Measurements from ENCODE around the gene MARS1.
"Not testable (repeated sequence)": the region's sequence is repeated elsewhere in the genome, so short reads cannot be mapped to it uniquely, and the experiment has no call there.

Gene MARS1

GRCh38 chr12:57487597-57488401 is at the start of gene MARS1:
Gene MARS1, plus strand, starts transcription at chr12:57488068. Its CDS starts 23 bp downstream, at chr12:57488091.
- peak; percentile 96 to 97 for DNase-seq
- peak; percentile 93 for TF ChIP-seq POLR2A (IDR thresholded peaks at IDR 0.05; ENCODE audit: low read length)
- TF ChIP-seq GATA1 (IDR thresholded peaks at IDR 0.05; ENCODE audit: low read depth, low read length), result no peak

- no peak for TF ChIP-seq POLR2A (IDR thresholded peaks at IDR 0.05; ENCODE audit: low read length)
- no peak for TF ChIP-seq GATA1 (IDR thresholded peaks at IDR 0.05; ENCODE audit: low read depth, low read length)
- DNase-seq, result no peak
These were observed 49.5 kb upstream of the MARS1 start for GRCh38 chr12:57438400-57438799.

- no peak for DNase-seq
- no peak for TF ChIP-seq GATA1 (IDR thresholded peaks at IDR 0.05; ENCODE audit: low read depth, low read length)
- no peak for TF ChIP-seq POLR2A (IDR thresholded peaks at IDR 0.05; ENCODE audit: low read length)
These were observed 48.1 kb upstream of the MARS1 start for GRCh38 chr12:57439762-57440266.

GRCh38 chr12:57441393-57441792 is 46.5 kb upstream of the MARS1 start:
- not testable (repeated sequence) for DNase-seq

- no peak for TF ChIP-seq POLR2A (IDR thresholded peaks at IDR 0.05; ENCODE audit: low read length)
- no peak for TF ChIP-seq GATA1 (IDR thresholded peaks at IDR 0.05; ENCODE audit: low read depth, low read length)
- DNase-seq, result no peak
These were observed 45.9 kb upstream of the MARS1 start for GRCh38 chr12:57441846-57442427.

GRCh38 chr12:57444337-57444736 is 43.5 kb upstream of the MARS1 start:
- DNase-seq, result not testable (repeated sequence)

GRCh38 chr12:57444744-57445143 is 43.1 kb upstream of the MARS1 start:
- TF ChIP-seq POLR2A (IDR thresholded peaks at IDR 0.05; ENCODE audit: low read length) (no peak), GATA1 (IDR thresholded peaks at IDR 0.05; ENCODE audit: low read depth, low read length) (no peak)
- DNase-seq, result peak in 1 of 2 experiments; percentile 37

- no peak for TF ChIP-seq POLR2A (IDR thresholded peaks at IDR 0.05; ENCODE audit: low read length)
- no peak for TF ChIP-seq GATA1 (IDR thresholded peaks at IDR 0.05; ENCODE audit: low read depth, low read length)
- DNase-seq, result no peak
These were observed 41.4 kb upstream of the MARS1 start for GRCh38 chr12:57446292-57446960.

GRCh38 chr12:57448669-57449068 is 39.2 kb upstream of the MARS1 start:
- TF ChIP-seq POLR2A (IDR thresholded peaks at IDR 0.05; ENCODE audit: low read length), result no peak
- no peak for TF ChIP-seq GATA1 (IDR thresholded peaks at IDR 0.05; ENCODE audit: low read depth, low read length)
- no peak for DNase-seq

GRCh38 chr12:57449375-57449774 is 38.5 kb upstream of the MARS1 start:
- TF ChIP-seq POLR2A (IDR thresholded peaks at IDR 0.05; ENCODE audit: low read length) (no peak), GATA1 (IDR thresholded peaks at IDR 0.05; ENCODE audit: low read depth, low read length) (no peak)
- no peak for DNase-seq

GRCh38 chr12:57450057-57450456 is 37.8 kb upstream of the MARS1 start:
- TF ChIP-seq POLR2A (IDR thresholded peaks at IDR 0.05; ENCODE audit: low read length) (no peak), GATA1 (IDR thresholded peaks at IDR 0.05; ENCODE audit: low read depth, low read length) (no peak)
- DNase-seq, result no peak

- TF ChIP-seq POLR2A (IDR thresholded peaks at IDR 0.05; ENCODE audit: low read length) (no peak), GATA1 (IDR thresholded peaks at IDR 0.05; ENCODE audit: low read depth, low read length) (no peak)
- DNase-seq, result no peak
These were observed 36.6 kb upstream of the MARS1 start for GRCh38 chr12:57451233-57451778.

- TF ChIP-seq POLR2A (IDR thresholded peaks at IDR 0.05; ENCODE audit: low read length), result no peak
- no peak for TF ChIP-seq GATA1 (IDR thresholded peaks at IDR 0.05; ENCODE audit: low read depth, low read length)
- DNase-seq, result no peak
These were observed 35.5 kb upstream of the MARS1 start for GRCh38 chr12:57452181-57452936.

All from erythroblast (primary cell).